Epithelial cell of esophagus (primary cell): ENCODE data around the gene CUBN.

ENCODE experiments used
- DNase-seq: peaks from one replicate; pipeline ENCODE4 v3.0.0; 2010; ENCODE audit warnings: low read depth
- H3K4me3 ChIP-seq: 2 replicates; pipeline ENCODE4 v1.5.1; 2011; ENCODE audit warnings: mild to moderate bottlenecking, low read length, control low read depth
- CTCF ChIP-seq: IDR thresholded peaks from 2 replicates; pipeline ENCODE4 v1.5.1; 2011; ENCODE audit warnings: low read depth, mild to moderate bottlenecking, low read length, control low read depth, inconsistent platforms; ENCODE audit not compliant: insufficient read depth; ENCODE audit errors: missing control alignments

CUBN gene

GRCh38 chr10:16952610-16953009 is 177.0 kb downstream of the CUBN start:
- no peak for TF ChIP-seq CTCF
- no peak for DNase-seq
- H3K4me3 ChIP-seq = no peak overlapping the region

DNA sequence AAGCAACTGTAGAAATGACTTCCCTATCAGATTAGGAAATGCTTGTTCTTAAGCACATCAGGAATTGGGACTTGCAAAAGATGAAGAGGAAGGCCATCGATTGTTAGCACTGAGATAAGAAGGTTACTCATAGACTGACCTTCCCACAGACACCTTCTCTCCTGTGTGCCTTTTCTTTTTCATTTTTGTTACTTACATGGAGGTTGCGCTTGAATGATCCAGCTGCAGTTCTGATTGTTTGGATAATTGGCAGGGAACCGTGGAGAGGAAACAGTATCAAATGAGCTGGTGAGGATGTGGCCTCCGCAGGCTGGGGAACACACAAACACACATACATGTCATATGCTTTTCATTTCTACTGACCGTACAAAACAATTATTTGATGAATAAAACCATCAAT is 177.5 kb downstream of the CUBN start:
- DNase-seq = no peak
- no peak for TF ChIP-seq CTCF
- no peak overlapping the region for H3K4me3 ChIP-seq

- H3K4me3 ChIP-seq = no peak overlapping the region
- peak; percentile 63 for DNase-seq
- TF ChIP-seq CTCF = no peak
These were observed 178.7 kb downstream of the CUBN start for GRCh38 chr10:16950656-16951601.

DNA sequence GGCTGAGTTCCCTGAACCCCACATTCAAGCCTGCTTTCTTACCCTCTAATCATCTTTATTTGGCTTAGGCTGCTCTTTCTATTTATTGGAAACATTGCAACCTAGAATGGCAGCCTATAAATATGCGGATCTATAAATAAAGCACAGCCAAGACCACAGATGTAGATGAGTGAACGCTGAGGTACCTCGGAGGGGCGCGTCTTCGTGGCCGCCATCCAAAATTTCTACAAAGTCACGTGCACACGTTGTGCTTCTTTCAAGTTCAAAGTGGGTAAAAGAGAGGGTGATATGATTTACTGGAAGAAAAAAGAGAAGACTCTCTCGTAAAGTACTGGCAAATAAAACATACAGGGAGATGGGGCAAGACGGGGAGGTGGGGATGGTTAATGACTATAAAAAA is 179.8 kb downstream of the CUBN start:
- TF ChIP-seq CTCF = no peak
- no peak overlapping the region for H3K4me3 ChIP-seq
- no peak for DNase-seq

GRCh38 chr10:16948361-16948760 is 181.2 kb downstream of the CUBN start:
- DNase-seq = no peak
- H3K4me3 ChIP-seq = no peak overlapping the region
- no peak for TF ChIP-seq CTCF

- no peak for DNase-seq
- no peak for TF ChIP-seq CTCF
- no peak overlapping the region for H3K4me3 ChIP-seq
These were observed 182.5 kb downstream of the CUBN start for GRCh38 chr10:16947069-16947468.

- no peak overlapping the region for H3K4me3 ChIP-seq
- no peak for DNase-seq
- TF ChIP-seq CTCF = no peak
These were observed 184.0 kb downstream of the CUBN start for GRCh38 chr10:16945593-16945992.
